ENCODE measurements around the gene WLS. TPM values are rescaled to one million over a fixed set of nuclear protein-coding genes. Genes with fewer than 3 reads are reported as not detected.
A peak's percentile ranks its signal among the peaks of the same experiment; 100 is the strongest.

WLS gene
- total RNA-seq, 2 donors from 2014 or later, result 74.5 to 92.1 TPM

DNA sequence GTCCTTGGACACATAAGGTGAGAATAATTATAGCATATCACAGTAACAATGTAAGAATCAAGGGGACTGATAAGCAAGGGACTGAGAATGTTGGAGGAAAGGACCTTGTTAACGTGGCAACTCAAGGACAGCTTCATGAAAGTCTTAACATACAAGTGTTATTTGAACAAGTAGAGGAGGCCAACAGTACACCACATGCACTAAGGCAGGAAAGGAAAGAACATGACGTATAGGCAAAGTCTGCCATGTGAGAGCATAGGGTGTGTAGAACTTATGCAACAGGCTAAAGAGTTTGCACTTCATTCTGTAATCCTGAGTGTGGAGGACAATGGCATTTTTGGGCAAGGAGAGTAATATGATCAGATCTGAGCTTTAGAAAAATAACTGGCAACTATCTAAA, 148.6 kb downstream of the WLS start:
- no peak for DNase-seq (ENCODE audit: low spot score)
- Histone ChIP-seq H3K9me3 (no peaks in the 10 kb centered on the region), H3K4me1 (replicated peaks) (no peaks in the 10 kb centered on the region), H3K27ac (no peak overlapping the region), H3K36me3 (no peaks in the 10 kb centered on the region), H3K27me3 (replicated peaks; ENCODE audit: insufficient read depth) (no peaks in the 10 kb centered on the region), H3K4me3 (no peak overlapping the region)
- no peak for TF ChIP-seq CTCF (IDR thresholded peaks at IDR 0.05)
- TF ChIP-seq POLR2A (IDR thresholded peaks at IDR 0.05), result no peak
- no peak for TF ChIP-seq POLR2AphosphoS5 (IDR thresholded peaks at IDR 0.05)
- WGBS, result 43% methylated on average over 2 of the region's 2 CpGs
- intact Hi-C loops (cut with DNase I), result no loop called here

- Histone ChIP-seq H3K27ac (no peak overlapping the region), H3K9me3 (no peaks in the 10 kb centered on the region), H3K4me1 (replicated peaks) (no peaks in the 10 kb centered on the region), H3K4me3 (no peak overlapping the region), H3K36me3 (no peaks in the 10 kb centered on the region), H3K27me3 (replicated peaks; ENCODE audit: insufficient read depth) (no peaks in the 10 kb centered on the region)
- intact Hi-C loops (cut with DNase I), result no loop called here
- no peak for DNase-seq (ENCODE audit: low spot score)
- no peak for TF ChIP-seq CTCF (IDR thresholded peaks at IDR 0.05)
- no peak for TF ChIP-seq POLR2A (IDR thresholded peaks at IDR 0.05)
- no peak for TF ChIP-seq POLR2AphosphoS5 (IDR thresholded peaks at IDR 0.05)
Observed at GRCh38 chr1:68081775-68082283, 150.5 kb downstream of the WLS start.

DNA sequence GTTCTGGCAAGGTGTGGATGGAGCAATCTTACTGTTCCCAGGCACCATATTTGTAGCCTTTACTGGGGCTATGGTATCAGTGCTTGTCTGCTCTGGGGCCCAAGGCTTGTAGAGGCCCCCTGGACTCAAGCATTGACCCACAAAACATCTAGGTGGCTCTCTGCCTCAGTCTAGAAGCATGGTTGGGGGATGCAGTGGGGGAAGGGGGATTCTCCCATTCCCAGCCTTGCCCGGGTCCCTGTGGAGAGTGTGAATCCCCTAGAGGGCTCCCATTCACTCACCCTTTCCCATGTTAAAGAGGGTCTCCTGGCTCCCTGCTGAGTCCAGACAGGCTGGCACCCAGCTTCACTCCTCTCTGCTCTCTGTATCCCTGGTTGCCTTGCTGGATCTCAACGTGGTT, 153.7 kb downstream of the WLS start:
- no peaks in the 10 kb centered on the region for H3K4me1 ChIP-seq (replicated peaks)
- WGBS, result 80% methylated on average over 2 of the region's 2 CpGs
- no peak overlapping the region for H3K27ac ChIP-seq
- no peaks in the 10 kb centered on the region for H3K27me3 ChIP-seq (replicated peaks; ENCODE audit: insufficient read depth)
- H3K36me3 ChIP-seq, result no peaks in the 10 kb centered on the region
- no peak for DNase-seq (ENCODE audit: low spot score)
- H3K9me3 ChIP-seq, result no peaks in the 10 kb centered on the region
- no peak overlapping the region for H3K4me3 ChIP-seq
- no peak for TF ChIP-seq POLR2AphosphoS5 (IDR thresholded peaks at IDR 0.05)
- TF ChIP-seq CTCF (IDR thresholded peaks at IDR 0.05), result no peak
- TF ChIP-seq POLR2A (IDR thresholded peaks at IDR 0.05), result no peak
- intact Hi-C loops (cut with DNase I), result no loop called here

MicroRNA genes within 50 kb of the gene (microRNA counts, 767-probe panel; counts per million panel counts)
- 0 to 431 counts per million in 2 donors for microRNA hsa-miR-1262

Small RNAs within 50 kb of the gene (microRNA-seq; reads per million reads assigned to microRNA genes)
- gene MIR1262, result 5.4 reads per million, percentile 43 among the genes with 10 or more reads in this experiment

Small RNAs within 50 kb of the gene (small RNA-seq; reads per million reads assigned to genes)
- gene COX6B1P7, result 0 reads per million in 2 donors
- gene MIR1262, result 3.6 to 4.0 reads per million in 2 donors

Other genes starting within 250 kb of the WLS start
- 1 to 10 TPM; 2.8 to 3.0 TPM for gene DIRAS3, start 181.9 kb downstream of the WLS start, total RNA-seq
- under 1 TPM; 0.57 to 0.91 TPM for gene RPE65, start 217.4 kb upstream of the WLS start, total RNA-seq